GM12878 (cell line): Measurements from ENCODE around the gene SHROOM3. TPM values are rescaled to one million over a fixed set of nuclear protein-coding genes. Genes with fewer than 3 reads are reported as not detected.

ENCODE experiments used
- ATAC-seq: fragments of 200-7000 bp; cut with Tn5 transposase; 3 replicates; pipeline ENCODE4 v1.9.1; 2020; ENCODE audit warnings: mild to moderate bottlenecking, moderate library complexity
- BruUV-seq: library from RNA; stranded (reverse); fragments of 400-500 nt; replicated peaks from 2 replicates; lab custom pipeline; 2021; lab: Mats Ljungman, UMichigan
- CTCF ChIA-PET: fragments of 300-600 bp; sonication (Branson Sonifier 250); formaldehyde crosslinking; extraction: SDS; loops from one replicate; lab custom pipeline; 2021; ENCODE audit warnings: inconsistent platforms; lab: Yijun Ruan, JAX
- POLR2A ChIA-PET: fragments of 350-600 bp; formaldehyde crosslinking; extraction: SDS; loops from one replicate; lab custom pipeline; 2021; ENCODE audit warnings: inconsistent platforms; lab: Charles Lee
- RAD21 ChIA-PET: fragments of 300-600 bp; sonication (Branson Sonifier 250); formaldehyde crosslinking; loops from one replicate; lab custom pipeline; 2023; ENCODE audit warnings: antibody characterized with exemption; ENCODE audit not compliant: unreplicated experiment; lab: Charles Lee
- SMC1A ChIA-PET: fragments of 300-600 bp; sonication (Branson Sonifier 250); formaldehyde crosslinking; loops from one replicate; lab custom pipeline; 2023; ENCODE audit not compliant: unreplicated experiment, uncharacterized antibody; lab: Charles Lee
- DNase-seq: peaks from one replicate; pipeline ENCODE4 v3.0.0-alpha.2; 2011; ENCODE audit warnings: low read depth, low spot score
- FAIRE-seq: peaks from 3 replicates; lab custom pipeline; 2011; peaks lifted over from hg19 to GRCh38; lab: Jason Lieb, UNC
- H2AFZ ChIP-seq: 2 replicates; pipeline ENCODE4 v1.6.0; 2011; ENCODE audit warnings: low read depth, low read length, control low read depth; ENCODE audit not compliant: control insufficient read depth
- H3K27ac ChIP-seq: 2 replicates; pipeline ENCODE4 v1.5.1; 2011; ENCODE audit warnings: control low read depth; ENCODE audit not compliant: control insufficient read depth, insufficient read depth
- H3K27me3 ChIP-seq, 2 experiments: replicated peaks in 1 of 2; 2 replicates each; pipeline versions ENCODE4 v1.6.0 to v1.6.1; 2011; ENCODE audit warnings: low read length in 1 of 2; ENCODE audit not compliant: control insufficient read depth in 2 of 2, insufficient read depth in 2 of 2
- H3K36me3 ChIP-seq, 2 experiments: 2 replicates each; pipeline ENCODE4 v1.5.1; 2011; ENCODE audit warnings: low read length in 1 of 2; ENCODE audit not compliant: control insufficient read depth in 2 of 2, insufficient read depth in 2 of 2
- H3K4me1 ChIP-seq: 2 replicates; pipeline ENCODE4 v1.6.1; 2011; ENCODE audit warnings: mild to moderate bottlenecking, low read length, moderate library complexity, mixed read lengths; ENCODE audit not compliant: control insufficient read depth, insufficient read depth
- H3K4me2 ChIP-seq: 2 replicates; pipeline ENCODE4 v1.6.0; 2011; ENCODE audit warnings: control low read depth; ENCODE audit not compliant: control insufficient read depth, insufficient read depth
- H3K4me3 ChIP-seq: fragments of 200-600 bp; sonication (generic); 2 replicates; pipeline ENCODE4 v1.5.1; 2016
- H3K79me2 ChIP-seq: 2 replicates; pipeline ENCODE4 v1.6.0; 2011; ENCODE audit warnings: low read length; ENCODE audit not compliant: control insufficient read depth, insufficient read depth
- H3K9ac ChIP-seq: 2 replicates; pipeline ENCODE4 v1.8.0; 2011; ENCODE audit warnings: low read length, control low read depth, mixed read lengths; ENCODE audit not compliant: control insufficient read depth, insufficient read depth
- H3K9me3 ChIP-seq: replicated peaks from 3 replicates; pipeline ENCODE4 v1.5.1; 2011; ENCODE audit warnings: mild to moderate bottlenecking, low read length; ENCODE audit not compliant: control insufficient read depth, insufficient read depth
- H4K20me1 ChIP-seq: 2 replicates; pipeline ENCODE4 v1.6.0; 2011; ENCODE audit not compliant: control insufficient read depth, insufficient read depth
- BHLHE40 ChIP-seq, 2 experiments: fragments of 450-650 bp in 1 of 2; IDR thresholded peaks; 2 replicates each; pipeline ENCODE4 v1.6.1; 2011 to 2017; ENCODE audit warnings: low read depth in 2 of 2, borderline replicate concordance in 1 of 2, improper control_type of control experiment in 1 of 2, low read length in 1 of 2, mild to moderate bottlenecking in 1 of 2
- EGR1 ChIP-seq, 2 experiments: IDR thresholded peaks; 1 replicate in 1 of 2; 2 replicates in 1 of 2; pipeline ENCODE4 v1.6.1; 2011 to 2012; ENCODE audit warnings: low read depth in 2 of 2, low read length in 2 of 2, borderline replicate concordance in 1 of 2, mild to moderate bottlenecking in 1 of 2, moderate library complexity in 1 of 2
- IRF4 ChIP-seq: IDR thresholded peaks from 2 replicates; pipeline ENCODE4 v1.6.1; 2011; ENCODE audit warnings: low read depth, low read length
- POLR2AphosphoS2 ChIP-seq: IDR thresholded peaks from 2 replicates; pipeline ENCODE4 v1.6.1; 2011; ENCODE audit warnings: low read depth, mild to moderate bottlenecking, low read length, improper control_type of control experiment, moderate library complexity
- POLR2AphosphoS5 ChIP-seq: IDR thresholded peaks from 2 replicates; pipeline ENCODE4 v1.6.1; 2011; ENCODE audit warnings: mild to moderate bottlenecking, low read length, inconsistent platforms
- POU2F2 ChIP-seq: IDR thresholded peaks from 3 replicates; pipeline ENCODE4 v1.6.1; 2011; ENCODE audit warnings: low read depth, mild to moderate bottlenecking, low read length, borderline replicate concordance
- TAF1 ChIP-seq: IDR thresholded peaks from 2 replicates; pipeline ENCODE4 v1.6.1; 2011; ENCODE audit warnings: mild to moderate bottlenecking, low read depth, low read length, borderline replicate concordance
- ZBTB11 ChIP-seq: fragments of 450-650 bp; formaldehyde crosslinking; IDR thresholded peaks from 2 replicates; pipeline ENCODE4 v1.5.0; 2022; ENCODE audit warnings: mild to moderate bottlenecking, missing genetic modification characterization
- ZBTB33 ChIP-seq: fragments of 450-650 bp; IDR thresholded peaks from 2 replicates; pipeline ENCODE4 v1.6.1; 2017; ENCODE audit warnings: mild to moderate bottlenecking
- WGBS: methylation state at CpG from one replicate; pipeline ENCODE4 v1.1.6; 2016; ENCODE audit warnings: low lambda C conversion rate; ENCODE audit not compliant: insufficient replicate concordance, insufficient coverage; ENCODE audit errors: missing lambda C conversion rate; 5-methylcytosine and 5-hydroxymethylcytosine counted together
- in situ Hi-C: fragments of 300-500 bp; cut with MboI; formaldehyde crosslinking; loops from 9 replicates; pipeline ENCODE4 v1.14.3; 2018; ENCODE audit warnings: mixed read lengths
- intact Hi-C: fragments of 100-400 bp; cut with micrococcal nuclease; formaldehyde crosslinking; loops from one replicate; pipeline ENCODE4 v1.14.2; 2022; ENCODE audit not compliant: unreplicated experiment
- polyA plus RNA-seq, 11 experiments: library from polyadenylated mRNA; depleted of rRNA in 4 of 11; unstranded in 6 of 11; stranded (reverse) in 5 of 11; fragments of >200 nt; fragmentation: Nextera tagmentation in 4 of 11; fragmentation: Illumina TruSeq in 1 of 11; extraction: Ambion mirVana in 4 of 11; extraction: Trizol in 1 of 11; gene quantifications; 1 replicate in 1 of 11; 2 replicates in 10 of 11; pipeline versions ENCODE4 v1.2.1 to v1.2.3, GENCODE V29; 2011 to 2016; ENCODE audit warnings: inconsistent platforms in 2 of 11, missing spikeins in 2 of 11, low read depth in 1 of 11
- total RNA-seq, 4 experiments: library from RNA; depleted of rRNA in 3 of 4; stranded (reverse); fragments of >200 nt in 3 of 4; fragmentation: Illumina TruSeq in 1 of 4; extraction: Trizol in 1 of 4; gene quantifications; 2 replicates each; pipeline versions ENCODE4 v1.2.1 to v1.2.3, GENCODE V29; 2013 to 2021

SHROOM3 gene
- total and polyA plus RNA-seq, 10 of the 15 experiments (the other 5 are each of a cell fraction or from before 2014, with no cell fraction given): under 0.01 to 0.29 (median 0.08) TPM; not detected in 1

GRCh38 chr4:76597423-76597979 is 162.5 kb downstream of the SHROOM3 start:
- Histone ChIP-seq H4K20me1 (no peaks in the 10 kb centered on the region), H3K4me3 (no peak overlapping the region), H3K9me3 (no peaks in the 10 kb centered on the region), H2AFZ (no peak overlapping the region), H3K4me2 (no peak overlapping the region), H3K27me3 (peaks cover 0 to 8% of the 10 kb centered on the region in 2 experiments; a peak in 2 of 4 replicates), H3K27ac (no peak overlapping the region), H3K9ac (no peak overlapping the region), H3K79me2 (no peaks in the 10 kb centered on the region), H3K4me1 (no peaks in the 10 kb centered on the region), H3K36me3 (no peaks in the 10 kb centered on the region)
- DNase-seq: no peak
- ATAC-seq: no peak
- intact Hi-C loops: no loop called here
- 29% methylated on average over 5 of the region's 5 CpGs for WGBS
- POLR2A ChIA-PET: no interaction called here
- TF ChIP-seq POLR2AphosphoS5 (no peak), TAF1 (no peak)
- no peak for FAIRE-seq
- BruUV-seq: no TSS peak
- SMC1A ChIA-PET: no interaction called here
- CTCF ChIA-PET: no interaction called here
- RAD21 ChIA-PET: no interaction called here
- in situ Hi-C loops: no loop called here

GRCh38 chr4:76600447-76600846 is 165.4 kb downstream of the SHROOM3 start:
- FAIRE-seq: no peak
- TF ChIP-seq IRF4 (no peak), POLR2AphosphoS2 (no peak), BHLHE40 (IDR thresholded peaks at IDR 0.05; ENCODE audit: borderline replicate concordance in 1 of 2, low read depth in 2 of 2, low read length in 1 of 2) (no peak), ZBTB11 (CRISPR knock-in tag) (no peak), EGR1 (IDR thresholded peaks at IDR 0.05; ENCODE audit: borderline replicate concordance in 1 of 2, low read depth in 2 of 2, low read length in 2 of 2) (no peak), POU2F2 (no peak), ZBTB33 (no peak)
- no peaks in the 10 kb centered on the region for H3K79me2 ChIP-seq
- no peaks in the 10 kb centered on the region for H3K9me3 ChIP-seq
- POLR2A ChIA-PET: no interaction called here
- H3K4me2 ChIP-seq: no peak overlapping the region
- SMC1A ChIA-PET: no interaction called here
- no peak for ATAC-seq
- H3K4me3 ChIP-seq: no peak overlapping the region
- no peak overlapping the region for H3K27ac ChIP-seq
- 46% methylated on average over 2 of the region's 2 CpGs for WGBS
- intact Hi-C loops (no loop called here), in situ Hi-C loops (no loop called here)
- no peak for DNase-seq
- H4K20me1 ChIP-seq: no peaks in the 10 kb centered on the region
- no TSS peak for BruUV-seq
- no peaks in the 10 kb centered on the region for H3K36me3 ChIP-seq
- no peaks in the 10 kb centered on the region; a peak in 1 of 4 replicates for H3K27me3 ChIP-seq
- RAD21 ChIA-PET: no interaction called here
- H3K9ac ChIP-seq: no peak overlapping the region
- H3K4me1 ChIP-seq: no peaks in the 10 kb centered on the region
- CTCF ChIA-PET: no interaction called here
- no peak overlapping the region for H2AFZ ChIP-seq
